NOMO-1 treated with DMSO at 0.1 percent for 48 hours (cell line): ENCODE measurements around the gene HOXB6.

Experiments
- DNase-seq: peaks from one replicate; lab custom pipeline; 2025; ENCODE audit not compliant: unreplicated experiment; lab: John Stamatoyannopoulos, UW

The HOXB6 gene

DNA sequence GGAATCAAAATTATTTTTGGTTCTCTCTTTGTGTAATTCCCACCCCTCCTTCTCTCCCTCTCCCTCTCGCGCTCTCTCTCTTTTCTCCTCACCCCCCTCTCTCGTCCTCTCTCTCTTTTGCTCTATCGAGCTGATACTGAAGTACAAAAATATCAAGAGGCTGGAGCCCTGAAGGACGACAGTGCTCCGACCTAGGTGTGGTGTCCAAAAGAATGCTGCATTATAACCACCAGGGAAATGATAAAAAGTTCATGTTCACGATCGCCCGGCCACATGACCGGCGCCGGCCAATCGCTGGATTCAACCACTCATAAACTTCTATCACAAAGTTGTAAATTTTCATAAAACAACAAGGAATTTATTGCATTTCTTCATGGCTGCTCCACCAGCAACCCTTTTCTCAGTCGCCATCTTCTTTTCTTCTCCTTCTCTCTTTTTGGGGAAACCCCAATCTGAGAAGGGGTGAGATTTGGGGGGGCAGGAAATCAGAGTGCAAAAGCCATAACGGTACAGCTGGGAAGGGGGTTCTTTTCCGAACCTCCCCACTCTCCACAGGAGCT lies at the start of gene HOXB6:
TSS of gene HOXB6 (minus strand) at position 217 of the 560 bp plus-strand sequence. CDS start 6,836 bp downstream, outside the sequence.
- no peak for DNase-seq

DNA sequence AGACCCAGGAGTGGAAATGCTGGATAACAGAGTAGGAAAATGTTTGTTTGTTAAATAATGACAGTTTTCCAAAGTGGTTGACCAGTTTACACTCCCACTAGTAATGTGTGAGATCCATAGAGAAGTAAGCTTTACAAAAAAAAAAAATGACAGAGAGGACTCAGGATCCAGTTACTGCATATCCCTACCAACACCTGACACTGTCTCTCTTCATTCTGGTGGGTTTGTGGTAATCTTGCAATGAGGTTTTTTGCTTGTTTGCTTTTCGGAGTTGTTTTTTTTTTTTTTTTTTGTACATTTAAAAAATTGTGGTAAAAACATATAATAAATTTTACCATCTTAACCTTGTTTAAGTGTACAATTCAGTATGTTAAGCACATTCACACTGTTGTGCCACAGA lies 45.0 kb upstream of the HOXB6 start:
- DNase-seq: no peak

DNA sequence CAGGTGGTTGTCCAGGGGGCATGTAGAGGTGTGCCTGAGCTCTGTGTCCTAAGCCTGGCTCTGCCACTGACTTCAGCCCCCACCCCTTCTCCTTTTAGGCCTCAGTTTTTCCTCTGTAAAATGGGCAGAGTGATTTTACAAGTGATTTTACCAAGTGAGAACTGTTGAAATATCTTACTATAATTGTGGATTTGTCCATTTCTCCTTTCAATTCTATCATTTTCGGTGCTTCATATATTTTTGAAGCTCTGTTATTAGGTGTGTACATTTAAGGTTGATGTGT lies 43.1 kb upstream of the HOXB6 start:
- DNase-seq: no peak

DNA sequence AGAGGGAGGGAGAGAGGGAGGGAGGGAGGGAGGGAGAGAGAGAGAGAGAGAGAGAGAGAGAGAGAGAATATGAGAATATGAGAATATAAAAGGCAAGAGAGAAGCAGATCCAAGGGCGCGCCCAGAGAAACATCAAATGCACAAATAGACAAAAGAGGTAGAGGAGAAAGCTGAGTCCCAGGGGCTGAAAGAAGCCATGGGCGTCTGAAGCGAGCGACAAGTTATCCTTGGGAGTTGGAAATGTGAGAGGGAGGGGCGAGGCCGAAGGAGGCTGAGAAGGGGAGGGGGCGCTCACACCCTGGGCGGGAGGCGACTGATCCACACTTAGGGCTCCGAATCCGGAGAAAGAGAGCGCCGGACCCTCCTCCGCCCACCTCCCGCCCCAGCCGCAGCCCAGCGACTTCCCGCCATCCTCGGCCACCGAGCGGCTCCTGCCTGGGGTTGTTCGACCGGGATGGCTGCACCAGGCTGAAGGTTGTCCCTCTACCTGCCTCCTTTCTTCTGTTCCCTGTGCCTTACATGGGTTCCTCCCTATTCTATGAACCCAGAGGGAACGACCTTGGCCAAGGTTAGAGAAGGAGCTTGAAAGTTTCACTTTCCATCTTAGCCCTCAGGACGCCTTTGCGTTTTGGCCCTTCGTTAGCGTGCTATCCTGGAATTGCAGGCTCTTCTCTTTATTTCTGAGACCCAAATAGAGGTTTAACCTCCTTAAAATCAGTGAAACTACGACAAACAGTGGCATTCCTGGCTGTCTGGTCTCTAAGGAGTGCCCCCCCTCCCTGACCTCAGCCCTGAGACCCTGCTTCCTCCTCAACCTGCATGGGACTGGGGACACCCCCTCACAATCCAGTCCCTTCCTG lies 42.5 kb upstream of the HOXB6 start:
- DNase-seq: no peak

DNA sequence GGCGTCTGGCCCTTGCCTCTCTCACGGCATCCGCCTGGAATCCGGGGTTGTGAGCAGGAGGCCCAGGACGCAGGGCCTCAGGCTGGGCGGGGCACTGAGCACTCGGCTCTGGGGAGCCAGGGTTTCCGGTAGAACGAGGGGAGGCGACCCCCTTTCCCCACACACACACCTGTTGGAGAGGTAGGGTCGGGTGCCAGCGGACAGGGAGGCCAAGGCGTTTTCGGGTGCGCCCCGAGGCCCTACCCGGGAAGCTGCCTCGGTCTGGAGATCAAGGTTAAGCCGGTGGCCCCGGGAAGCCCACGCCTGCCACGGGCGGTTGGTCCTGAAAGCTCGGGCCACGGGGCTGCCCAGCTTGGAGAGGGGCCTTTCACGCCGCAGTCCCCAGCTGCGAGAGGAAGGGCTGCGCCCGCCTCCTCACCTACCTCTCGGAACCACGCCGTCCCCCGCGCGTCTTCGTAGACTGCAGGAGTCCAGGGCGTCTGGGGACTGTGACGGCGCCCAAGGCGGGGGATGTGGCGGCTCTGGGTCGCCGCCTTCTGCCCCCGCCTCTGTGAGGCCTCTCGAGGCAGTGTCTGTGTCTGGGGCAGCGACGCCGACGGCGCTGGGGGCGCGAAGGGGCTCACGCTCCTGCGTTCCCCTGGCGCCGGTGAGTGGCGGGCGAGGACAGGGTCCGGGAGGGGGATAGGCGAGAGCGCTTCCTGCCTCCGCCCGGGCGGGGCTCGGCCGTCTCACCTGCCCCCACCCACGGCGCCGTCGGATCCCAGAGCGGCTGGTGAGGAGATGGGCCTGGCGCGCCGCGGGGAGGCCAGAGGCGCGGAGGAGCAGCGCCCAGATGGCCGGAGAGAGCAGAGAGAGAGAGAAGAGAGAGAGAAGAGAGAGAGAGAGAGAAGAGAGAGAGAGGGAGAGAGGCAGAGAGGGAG lies 41.7 kb upstream of the HOXB6 start:
- DNase-seq: no peak

DNA sequence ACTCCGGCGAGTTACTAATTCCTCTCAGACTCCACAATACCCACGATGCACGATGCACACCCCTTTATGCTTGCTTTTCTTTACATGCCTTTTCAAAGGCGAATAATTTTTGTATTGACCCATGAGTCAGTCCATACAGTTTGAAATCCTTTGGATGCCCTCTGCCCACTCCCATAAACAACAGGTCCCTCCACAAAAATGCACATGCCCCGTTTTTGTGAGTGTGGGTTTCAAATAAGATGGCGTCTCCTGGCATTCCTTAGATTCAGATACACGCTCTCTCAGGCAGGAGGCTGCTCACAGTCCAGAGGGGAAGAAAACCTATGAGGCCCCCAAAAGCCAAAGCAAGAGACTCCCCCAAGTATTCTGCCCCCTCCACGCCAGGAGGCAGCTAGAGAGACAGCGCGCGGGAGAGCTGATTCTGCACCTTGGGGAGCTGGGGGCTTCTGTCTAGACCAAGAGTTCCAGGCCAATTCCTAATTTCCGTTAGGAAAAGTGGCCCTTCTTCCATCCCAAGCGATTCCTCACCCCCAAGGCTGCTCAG lies 40.9 kb upstream of the HOXB6 start:
- DNase-seq: no peak

DNA sequence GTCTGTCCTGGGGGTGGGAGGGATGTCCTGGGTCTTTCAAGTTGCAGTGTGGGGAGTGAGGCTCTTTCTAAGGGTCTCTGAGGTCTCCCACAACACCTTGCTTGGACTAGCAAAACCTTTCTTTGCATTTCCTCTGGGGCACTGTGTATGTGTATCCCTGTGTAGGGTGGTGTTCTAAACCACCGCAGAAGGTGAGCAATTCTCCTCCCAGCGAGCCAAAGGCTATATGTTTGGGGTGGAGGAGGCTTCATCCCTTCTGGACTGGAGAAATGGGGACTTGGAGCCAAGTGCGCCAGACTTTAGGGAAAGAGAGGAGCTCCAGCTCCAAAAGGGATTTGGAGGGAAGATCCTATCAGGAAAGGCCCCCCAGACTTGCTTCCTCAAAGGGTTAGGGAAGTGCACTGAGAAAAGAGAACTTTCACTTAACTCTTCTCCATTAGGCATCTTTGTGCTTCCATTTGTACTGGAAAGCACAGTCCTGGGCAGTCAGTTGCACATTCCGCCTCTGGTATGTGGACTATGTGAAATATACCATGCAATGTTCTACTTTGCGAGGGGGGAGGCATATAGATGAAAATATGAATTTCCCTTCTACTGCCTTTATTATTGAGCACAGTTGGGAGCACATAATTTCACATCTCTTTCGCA lies 40.2 kb upstream of the HOXB6 start:
- DNase-seq: no peak

DNA sequence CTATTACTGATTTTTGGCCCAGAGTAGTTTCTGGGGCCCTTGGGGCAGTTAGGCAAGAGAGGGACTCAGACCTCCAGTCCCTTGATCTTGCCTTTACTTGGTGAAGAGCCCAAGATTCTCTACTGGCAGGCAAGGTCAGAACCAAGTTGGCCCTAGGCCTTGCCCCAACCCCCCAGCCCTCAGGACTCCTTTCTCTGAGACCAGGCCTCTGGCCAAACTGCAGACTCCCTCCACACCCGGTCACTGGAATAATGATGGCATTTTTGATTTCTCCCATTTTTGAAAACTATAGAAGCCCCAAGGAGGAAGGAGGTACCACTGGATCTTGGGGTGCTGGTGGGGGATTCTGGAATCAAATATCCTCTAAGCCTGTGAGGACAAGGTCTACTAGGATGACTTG lies 39.4 kb upstream of the HOXB6 start:
- DNase-seq: no peak

DNA sequence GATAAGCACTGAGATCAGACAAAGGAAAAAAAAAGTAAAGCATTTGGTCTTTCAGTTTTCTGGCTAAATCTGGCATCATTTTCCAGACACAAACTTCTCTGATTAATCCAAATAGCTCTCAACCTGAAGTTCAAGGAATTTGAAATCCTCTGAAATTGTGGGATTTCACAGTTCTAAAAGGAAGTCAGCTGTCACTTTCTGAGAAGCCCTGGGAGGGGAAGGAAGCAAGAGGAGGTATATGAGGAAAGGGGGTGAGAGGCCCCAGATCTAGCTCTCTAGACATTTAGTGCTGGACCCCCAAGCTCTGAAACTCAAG lies 38.9 kb upstream of the HOXB6 start:
- no peak for DNase-seq

DNA sequence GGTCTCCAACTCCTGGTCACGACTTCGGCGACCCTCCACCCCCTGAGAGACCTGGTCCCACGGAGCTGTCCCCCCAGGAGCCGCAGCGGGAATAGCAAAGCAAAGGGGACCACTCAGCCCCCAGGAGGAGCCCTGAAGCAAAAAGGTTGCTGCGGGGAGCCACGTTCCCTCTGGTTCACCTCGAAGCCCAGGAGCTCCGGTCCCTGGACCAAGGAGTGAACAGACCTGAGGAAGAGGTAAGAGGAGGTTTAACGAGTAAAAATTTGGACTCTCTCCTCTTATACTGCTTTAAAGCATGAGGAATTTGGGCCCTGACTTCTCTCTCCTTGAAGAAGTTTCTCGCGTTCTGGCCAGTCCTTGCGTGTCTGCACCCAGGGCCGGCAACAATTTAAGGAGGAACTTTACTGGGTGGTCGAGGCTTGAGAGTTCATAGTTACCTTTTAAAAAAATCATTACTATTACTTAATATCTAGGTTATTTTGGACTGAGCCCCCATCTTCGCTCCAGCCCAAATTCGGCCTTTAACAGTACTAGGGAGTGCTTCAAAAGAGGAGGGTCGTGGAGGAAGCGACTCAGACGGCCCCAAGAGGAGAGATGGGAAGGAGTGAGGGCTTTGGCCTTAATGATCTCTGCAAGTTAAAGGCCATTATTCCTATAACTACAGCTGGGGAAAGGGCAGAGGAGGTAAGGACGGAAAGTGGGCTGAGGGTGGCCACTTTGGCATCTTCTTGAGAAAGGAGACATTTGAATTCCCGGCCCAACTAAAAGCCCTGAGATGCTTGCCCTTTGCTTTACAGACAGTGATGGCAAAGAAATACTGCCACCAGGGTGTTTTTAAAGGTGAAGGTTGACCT lies 38.3 kb upstream of the HOXB6 start:
- DNase-seq: no peak

DNA sequence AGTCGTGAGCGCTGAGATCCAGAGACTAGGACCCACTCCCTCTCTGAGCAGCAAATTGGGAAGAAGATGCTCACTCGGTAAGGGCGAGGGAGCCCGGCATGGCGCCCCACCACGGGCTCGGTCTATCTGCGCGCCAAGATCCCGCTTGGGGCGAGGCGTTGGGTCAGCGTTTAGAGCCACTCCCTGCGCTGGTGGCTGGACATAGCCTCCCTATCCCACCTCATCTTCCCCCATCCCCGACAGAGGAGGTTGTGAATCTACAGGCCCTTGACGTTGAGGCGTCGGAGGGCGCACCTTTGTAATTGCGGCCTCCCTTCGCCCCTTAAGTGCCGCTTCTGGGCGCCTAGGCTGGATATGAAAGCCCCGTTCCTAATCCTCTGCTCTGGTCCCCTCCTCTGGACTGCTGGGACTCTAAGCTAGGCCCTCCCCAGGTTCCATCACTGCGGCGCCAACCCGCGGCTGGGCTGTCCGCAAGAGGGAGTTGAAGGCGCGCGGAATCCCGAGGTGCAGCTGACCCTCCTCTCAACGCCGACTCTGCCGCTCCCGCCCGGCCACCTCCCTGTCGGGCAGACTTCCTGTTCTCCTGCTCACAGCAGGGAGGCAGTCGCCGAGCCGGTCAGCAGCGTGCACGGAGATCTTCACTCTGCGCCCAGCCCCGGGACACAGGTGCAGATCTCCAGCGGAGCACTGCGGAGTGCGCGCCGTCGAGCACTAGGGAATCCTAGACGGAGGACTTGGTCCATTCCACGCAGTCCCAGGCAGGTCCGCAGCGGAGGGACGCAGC lies 37.5 kb upstream of the HOXB6 start:
- no peak for DNase-seq

DNA sequence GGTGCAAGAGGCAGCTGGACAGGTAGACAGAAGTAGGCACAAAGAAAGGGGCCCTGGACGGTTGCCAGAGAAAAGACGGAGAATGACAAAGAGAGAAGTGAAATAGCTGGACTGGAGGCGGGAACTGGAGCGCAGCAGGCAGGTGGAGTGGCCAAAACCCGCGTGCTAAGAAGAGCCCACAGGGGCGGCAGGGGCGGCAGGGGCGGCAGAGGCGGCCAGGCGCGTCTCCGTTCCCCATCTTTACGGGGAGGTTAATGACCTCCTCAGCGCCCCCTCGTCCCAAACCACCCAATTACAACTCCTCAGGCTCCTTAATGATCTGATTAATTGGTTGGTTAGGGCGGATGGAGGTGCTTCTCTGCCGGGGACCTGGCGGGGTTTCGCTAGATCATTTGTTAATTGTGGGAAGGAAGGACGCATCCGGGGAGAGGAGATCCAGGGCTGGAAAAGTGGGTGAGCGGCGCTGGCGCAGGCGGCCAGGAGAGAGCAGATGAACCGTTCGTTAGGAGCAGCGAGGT lies 36.8 kb upstream of the HOXB6 start:
- no peak for DNase-seq

DNA sequence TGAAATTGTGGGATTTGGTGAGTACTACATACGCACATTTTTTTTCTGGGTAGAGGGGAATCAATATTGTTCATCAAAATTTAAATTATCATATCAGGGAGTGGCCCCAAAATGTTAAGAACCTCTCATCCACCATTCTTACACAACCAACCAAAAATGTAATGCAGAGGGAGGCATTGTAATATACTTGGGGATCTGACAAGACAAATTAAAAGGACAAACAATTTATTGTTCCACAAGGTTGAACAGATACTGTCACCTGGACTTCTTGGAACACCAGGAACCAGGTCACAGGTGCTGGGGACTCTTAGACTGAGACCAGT lies 36.0 kb upstream of the HOXB6 start:
- DNase-seq: no peak

DNA sequence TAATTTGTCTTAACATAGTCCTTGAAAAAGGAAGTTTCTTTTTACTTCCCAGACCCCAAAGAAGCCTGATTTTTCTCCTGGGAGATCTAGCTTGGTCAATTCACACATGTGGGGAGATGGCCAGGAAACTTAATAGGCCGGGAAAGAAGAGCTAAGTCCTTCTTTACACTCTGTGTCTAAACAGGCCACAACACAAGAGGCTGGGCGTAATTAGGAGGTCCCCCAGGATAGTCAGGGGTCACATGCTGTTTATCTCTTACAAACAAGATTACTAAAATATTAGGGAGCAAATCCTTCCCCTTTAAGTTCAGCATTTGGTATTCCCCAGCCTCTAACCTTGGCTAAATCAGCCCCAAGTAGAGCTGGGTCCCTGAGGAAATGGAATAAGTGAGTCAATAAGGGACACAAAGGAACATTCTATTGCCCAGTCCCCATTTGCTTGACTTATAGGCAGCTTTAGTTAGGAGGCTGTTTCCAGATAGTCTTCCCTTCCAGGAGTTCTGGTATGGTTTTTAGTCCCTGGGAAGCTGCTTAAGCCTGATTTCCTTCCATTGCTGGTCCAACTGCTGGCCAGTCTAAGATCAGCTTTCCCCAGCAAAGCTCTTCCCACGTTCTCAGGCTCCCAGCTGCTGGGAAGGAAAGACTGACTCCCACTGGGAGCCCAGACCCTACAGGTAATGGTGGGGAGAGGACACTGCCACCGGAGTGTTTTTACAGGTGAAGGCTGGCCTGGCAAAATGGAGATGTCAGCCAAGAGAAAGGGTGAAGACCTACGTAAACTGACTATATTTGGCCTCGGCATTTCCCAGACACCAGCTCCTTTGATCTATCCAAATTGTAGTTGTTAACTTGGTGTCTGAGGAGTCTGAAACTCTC lies 35.4 kb upstream of the HOXB6 start:
- no peak for DNase-seq

DNA sequence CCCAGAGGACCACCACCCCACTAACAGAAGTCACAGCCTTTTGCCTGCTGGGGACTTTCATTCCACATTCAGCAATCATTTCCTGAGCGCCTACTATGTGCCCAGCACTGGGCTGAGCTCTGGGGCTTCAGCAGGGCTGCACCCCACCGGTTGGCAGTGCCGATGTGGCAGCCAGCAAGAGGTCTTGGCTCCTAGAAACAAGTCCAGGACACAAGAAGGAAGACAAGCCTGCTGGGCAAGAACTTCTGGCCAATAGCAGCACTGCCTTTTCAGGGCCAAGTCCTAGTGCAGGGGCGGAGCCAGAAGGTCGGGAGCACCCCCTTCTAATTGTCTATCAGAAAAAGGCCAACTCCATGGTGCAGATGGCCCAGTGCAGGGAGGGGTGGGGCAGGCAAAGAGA lies 34.4 kb upstream of the HOXB6 start:
- no peak for DNase-seq

DNA sequence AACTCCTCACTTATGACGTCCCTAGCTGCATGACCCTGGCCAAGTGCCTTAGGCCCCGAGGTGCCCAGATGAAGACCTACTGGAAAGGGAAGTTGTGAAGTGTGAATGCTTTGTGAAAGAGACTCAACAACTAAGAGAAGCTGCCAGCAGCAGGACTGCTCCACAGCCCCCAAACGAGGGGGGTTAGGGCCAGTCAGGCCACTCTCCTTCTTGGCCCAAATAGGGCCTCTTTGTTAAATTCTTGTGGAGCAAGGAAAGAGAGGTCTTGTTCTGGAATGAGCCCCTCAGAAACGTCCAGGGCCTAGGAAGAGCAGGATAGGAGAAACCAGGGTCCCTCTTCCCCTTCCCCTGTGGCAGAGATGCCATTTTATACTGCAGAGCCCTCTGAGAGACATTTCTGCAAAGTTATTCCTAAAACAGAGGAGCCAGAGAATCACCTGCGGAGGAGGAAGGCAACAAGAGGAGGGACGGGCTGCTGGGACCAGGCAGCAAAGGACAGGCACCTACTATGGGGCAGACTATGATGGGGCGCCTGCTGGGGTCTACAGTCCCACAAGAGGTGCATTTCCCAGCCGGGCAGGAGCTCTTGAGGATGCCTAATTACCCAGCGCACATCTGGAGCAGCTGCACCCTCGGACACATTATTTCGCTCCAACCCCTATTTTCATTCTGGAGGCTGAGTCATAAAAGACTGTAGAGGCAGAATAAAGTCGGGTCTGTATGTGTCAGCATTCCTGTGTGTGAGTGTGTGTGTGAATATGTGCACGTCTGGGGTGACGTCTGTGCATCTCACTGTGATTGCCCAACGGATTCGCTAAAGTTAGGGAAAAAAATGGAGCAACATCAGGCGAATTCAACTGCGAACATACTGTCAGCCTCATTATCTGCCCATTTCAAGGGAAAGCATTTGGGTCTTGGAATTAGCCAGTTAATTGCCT lies 32.8 kb upstream of the HOXB6 start:
- no peak for DNase-seq

DNA sequence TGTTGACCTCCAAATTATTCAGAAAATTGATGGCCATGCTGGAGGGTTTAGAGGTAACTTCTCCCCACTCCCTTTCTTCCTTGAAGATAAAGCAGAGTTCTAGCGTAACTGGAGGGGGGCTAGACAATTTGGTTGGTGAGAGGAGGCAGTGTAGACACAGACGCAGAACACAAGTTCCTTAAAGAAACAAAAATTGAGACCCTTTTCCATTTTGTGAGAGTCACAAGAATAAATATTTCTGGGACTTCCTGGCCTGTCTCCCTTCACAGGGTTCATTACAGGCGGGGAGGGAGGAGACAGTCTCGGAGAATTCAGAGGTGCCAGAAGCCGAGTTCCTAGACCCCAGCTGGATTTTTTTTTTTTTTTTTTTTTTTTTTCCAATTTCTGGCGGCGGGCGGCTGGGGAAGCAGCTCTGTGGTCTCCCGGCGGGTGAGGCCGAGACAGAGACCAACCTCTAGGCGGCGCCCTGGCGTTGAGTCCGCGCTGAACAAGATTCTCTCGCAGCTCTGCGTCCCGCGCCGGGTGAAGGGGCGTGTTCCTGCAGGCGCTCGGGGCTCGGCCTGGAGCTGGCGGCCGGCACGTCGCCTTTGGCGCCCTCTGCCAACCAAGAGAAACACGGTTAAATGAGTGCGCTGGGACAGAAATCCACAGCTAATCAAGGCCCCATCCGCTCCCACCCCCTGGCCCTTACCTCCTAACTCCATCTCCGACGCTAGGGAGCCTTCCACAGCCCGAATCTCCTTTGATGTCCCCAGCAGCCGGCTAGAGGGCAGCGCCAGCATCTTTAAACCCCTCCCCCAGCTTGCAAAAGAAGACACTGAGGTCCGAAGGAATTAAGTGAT lies 31.6 kb upstream of the HOXB6 start:
- DNase-seq: peak; percentile 54
